Lower lobe of right lung (tissue), 2 donors: Measurements from ENCODE around the gene HP1BP3. TPM values are rescaled to one million over a fixed set of nuclear protein-coding genes. Genes with fewer than 3 reads are reported as not detected.

Source experiments
- ATAC-seq, 2 donors: fragments of 200-7000 bp; cut with Tn5 transposase; one replicate each; pipeline ENCODE4 v1.9.1; 2020 to 2022; ENCODE audit warnings: mild to moderate bottlenecking in 2 of 2, moderate library complexity in 2 of 2
- DNase-seq: peaks from one replicate; pipeline ENCODE4 v3.0.0-alpha.2; 2020
- H3K27ac ChIP-seq: fragments of 200-600 bp; one replicate; pipeline ENCODE4 v1.8.0; 2022
- H3K27me3 ChIP-seq: fragments of 200-600 bp; one replicate; pipeline ENCODE4 v1.8.0; 2022; ENCODE audit warnings: low read depth
- H3K36me3 ChIP-seq: fragments of 200-600 bp; one replicate; pipeline ENCODE4 v1.8.0; 2022; ENCODE audit warnings: mild to moderate bottlenecking
- H3K4me1 ChIP-seq: fragments of 200-600 bp; one replicate; pipeline ENCODE4 v1.8.0; 2022
- H3K4me3 ChIP-seq: fragments of 200-600 bp; one replicate; pipeline ENCODE4 v1.8.0; 2022; ENCODE audit warnings: mild to moderate bottlenecking
- H3K9me3 ChIP-seq: fragments of 200-600 bp; one replicate; pipeline ENCODE4 v1.8.0; 2022
- CTCF ChIP-seq: fragments of 200-600 bp; IDR thresholded peaks from one replicate; pipeline ENCODE4 v1.8.0; 2022; ENCODE audit warnings: antibody characterized with exemption, mild to moderate bottlenecking
- intact Hi-C: fragments of 100-400 bp; cut with DNase I; formaldehyde crosslinking; loops from one replicate; pipeline ENCODE4 v1.11.0; 2022
- long read RNA-seq: library from polyadenylated mRNA; unstranded; transcript quantifications from one replicate; pipeline ENCODE4 v2.0.0, GENCODE V29; 2021
- total RNA-seq: library from RNA; stranded (reverse); fragmentation: NEBNext Ultra II Directional; extraction: Animal tissue kit (Norgen Biotek cat#: 25700); gene quantifications from one replicate; pipeline ENCODE4 v1.2.1, GENCODE V29; 2021
- donor health status: DM: no; HTN: yes; CAD: no; lungs with severe emphysema.

Gene HP1BP3
- 253 TPM for total RNA-seq
- long read RNA-seq, partial matches to known transcripts = 26 of 202 reads
- long read RNA-seq, other reads (novel, unspliced or antisense) = 170 of 202 reads

DNA sequence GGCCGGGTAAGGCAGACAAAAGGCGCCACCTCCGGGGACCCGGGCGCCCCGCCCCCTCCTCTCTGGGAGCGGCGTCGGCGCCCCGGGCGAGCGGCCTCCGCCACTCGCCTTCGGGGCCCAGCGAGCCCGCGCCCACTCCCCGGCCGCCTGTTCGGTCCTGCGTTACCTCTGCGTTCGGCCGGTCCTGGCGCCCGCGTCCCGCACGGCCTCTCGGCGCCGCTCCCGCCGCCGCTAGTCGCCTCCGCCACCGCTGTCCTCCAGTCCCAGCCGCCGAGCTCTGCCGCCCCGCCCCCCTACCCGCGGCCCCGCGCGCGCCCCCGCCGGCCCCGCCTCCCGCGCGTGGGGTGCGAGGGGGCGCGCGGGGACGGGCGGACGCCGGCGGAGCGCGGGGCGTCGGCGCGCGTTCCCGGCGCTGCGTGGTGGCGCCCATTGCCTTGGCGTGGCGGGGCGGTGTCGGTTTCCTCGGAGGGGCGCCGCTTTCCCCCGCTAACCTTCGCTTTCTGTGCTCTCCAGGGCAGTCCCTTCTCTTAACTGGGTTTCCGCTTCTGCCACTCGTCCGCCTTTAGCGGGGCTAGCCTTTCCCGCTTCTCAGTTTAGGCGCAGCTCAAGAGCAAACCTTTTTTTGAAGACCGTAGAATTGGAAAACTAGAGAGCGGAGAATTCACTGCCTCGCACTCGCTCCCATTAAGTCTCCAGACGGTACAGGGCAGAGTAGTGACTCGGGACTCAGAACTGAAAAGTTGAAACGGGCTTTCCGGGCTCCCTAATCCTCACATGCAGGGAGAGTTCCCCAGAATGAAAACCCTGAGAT, at the start of gene HP1BP3:
Gene HP1BP3, minus strand, starts transcription at position 279 of the 811 bp plus-strand sequence. CDS start 6,867 bp downstream, outside the sequence.
- H3K36me3 ChIP-seq = no peaks in the 10 kb centered on the region
- peak; percentile 85 for DNase-seq
- ATAC-seq = peak; percentile 89 to 91
- H3K4me3 ChIP-seq = peak within 1 kb of the TSS; percentile 93
- peaks cover 39% of the 10 kb centered on the region for H3K4me1 ChIP-seq
- intact Hi-C loops = no loop called here
- H3K27ac ChIP-seq = peak within 1 kb of the TSS; percentile 95
- no peaks in the 10 kb centered on the region for H3K9me3 ChIP-seq
- no peak for TF ChIP-seq CTCF
- H3K27me3 ChIP-seq = no peaks in the 10 kb centered on the region

GRCh38 chr1:20836230-20836629, 49.1 kb upstream of the HP1BP3 start:
- no peaks in the 10 kb centered on the region for H3K9me3 ChIP-seq
- intact Hi-C loops = no loop called here
- no peak for DNase-seq
- H3K27me3 ChIP-seq = no peaks in the 10 kb centered on the region
- no peak for TF ChIP-seq CTCF
- H3K4me1 ChIP-seq = no peaks in the 10 kb centered on the region
- no peak overlapping the region for H3K27ac ChIP-seq
- peaks cover 17% of the 10 kb centered on the region for H3K36me3 ChIP-seq
- H3K4me3 ChIP-seq = no peak overlapping the region
- no peak for ATAC-seq

DNA sequence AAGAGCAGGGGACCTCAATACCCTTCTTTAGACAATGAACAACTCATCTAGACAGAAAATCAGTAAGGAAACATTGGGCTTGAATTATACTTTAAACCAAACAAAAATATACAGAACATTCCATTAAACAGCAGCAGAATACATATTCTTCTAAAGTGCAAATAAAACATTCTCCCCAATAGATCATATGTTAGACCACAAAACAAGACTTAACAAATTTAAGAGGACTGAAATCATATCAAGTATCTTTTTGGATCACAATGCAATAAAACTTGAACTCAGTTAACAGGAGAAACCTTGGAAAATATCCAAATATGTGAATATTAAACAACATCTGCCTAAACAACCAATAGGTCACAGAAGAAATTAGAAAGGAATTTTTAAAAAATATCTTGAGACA, 47.7 kb upstream of the HP1BP3 start:
- Histone ChIP-seq H3K9me3 (no peaks in the 10 kb centered on the region), H3K36me3 (peaks cover 6% of the 10 kb centered on the region), H3K4me1 (no peaks in the 10 kb centered on the region), H3K4me3 (no peak overlapping the region), H3K27ac (no peak overlapping the region), H3K27me3 (no peaks in the 10 kb centered on the region)
- no peak for TF ChIP-seq CTCF
- DNase-seq (no peak), ATAC-seq (no peak)
- intact Hi-C loops = no loop called here

GRCh38 chr1:20834192-20834591, 47.1 kb upstream of the HP1BP3 start:
- TF ChIP-seq CTCF = no peak
- H3K36me3 ChIP-seq = peaks cover 5% of the 10 kb centered on the region
- no peak for ATAC-seq

GRCh38 chr1:20830378-20830777, 43.3 kb upstream of the HP1BP3 start:
- intact Hi-C loops = no loop called here
- Histone ChIP-seq H3K27ac (no peak overlapping the region), H3K4me3 (no peak overlapping the region), H3K36me3 (peaks cover 23% of the 10 kb centered on the region), H3K4me1 (no peaks in the 10 kb centered on the region), H3K9me3 (no peaks in the 10 kb centered on the region), H3K27me3 (no peaks in the 10 kb centered on the region)
- DNase-seq (no peak), ATAC-seq (no peak)
- TF ChIP-seq CTCF = no peak

More at GRCh38 chr1:20834192-20834591, 47.1 kb upstream of the HP1BP3 start:
- Histone ChIP-seq H3K9me3 (no peaks in the 10 kb centered on the region), H3K27ac (no peak overlapping the region), H3K4me1 (no peaks in the 10 kb centered on the region), H3K4me3 (no peak overlapping the region), H3K27me3 (no peaks in the 10 kb centered on the region)
- intact Hi-C loops = no loop called here
- no peak for DNase-seq
